Measurements from ENCODE around the gene GZMM. TPM values are rescaled to one million over a fixed set of nuclear protein-coding genes. Genes with fewer than 3 reads are reported as not detected.
A peak's percentile ranks its signal among the peaks of the same experiment; 100 is the strongest.

Gene GZMM
- total RNA-seq, 4 donors from 2014 or later, result 0.49 TPM; not detected in 3

GRCh38 chr19:558770-559439 lies 15.1 kb downstream of the GZMM start:
- peak in 1 of 2 donors; percentile 4 for DNase-seq
- Histone ChIP-seq H3K4me3 (no peak overlapping the region), H3K36me3 (no peaks in the 10 kb centered on the region), H3K9me3 (no peaks in the 10 kb centered on the region), H3K27ac (peak overlapping the region in 3 of 4 donors; percentile 39 to 60 (median 55)), H3K4me1 (peaks cover 0 to 6% of the 10 kb centered on the region in 2 donors), H3K27me3 (peaks cover 0 to 4% (median 3%) of the 10 kb centered on the region in 3 donors)
- TF ChIP-seq CTCF (IDR thresholded peaks at IDR 0.05 in 4 of 5, conservative IDR thresholded peaks at IDR 0.05 in 1 of 5) (no peak), POLR2A (IDR thresholded peaks at IDR 0.05) (no peak)
- intact Hi-C loops (cut with DNase I; ENCODE audit: low total_unique reads) (no loop called here), in situ Hi-C loops (cut with MboI; ENCODE audit: low sequenced_read_pairs in 4 of 4) (no loop called here)
- ATAC-seq, result no peak

- H3K9me3 ChIP-seq, result no peaks in the 10 kb centered on the region
- no peaks in the 10 kb centered on the region for H3K36me3 ChIP-seq
- in situ Hi-C loops (cut with MboI; ENCODE audit: low sequenced_read_pairs in 4 of 4), result no loop called here
- H3K4me3 ChIP-seq, result no peak overlapping the region
- no peak overlapping the region for H3K27ac ChIP-seq
- H3K27me3 ChIP-seq, result peaks cover 0 to 4% (median 3%) of the 10 kb centered on the region in 3 donors
- H3K4me1 ChIP-seq, result peaks cover 0 to 6% of the 10 kb centered on the region in 2 donors
- no peak for TF ChIP-seq POLR2A (IDR thresholded peaks at IDR 0.05)
- TF ChIP-seq CTCF (IDR thresholded peaks at IDR 0.05 in 4 of 5, conservative IDR thresholded peaks at IDR 0.05 in 1 of 5), result no peak
- ATAC-seq (no peak), DNase-seq (no peak)
- intact Hi-C loops (cut with DNase I; ENCODE audit: low total_unique reads), result no loop called here
Observed at GRCh38 chr19:560121-560520, 16.3 kb downstream of the GZMM start.

- no peak for ATAC-seq
- Histone ChIP-seq H3K4me1 (peaks cover 5 to 6% of the 10 kb centered on the region in 2 donors), H3K36me3 (no peaks in the 10 kb centered on the region), H3K9me3 (no peaks in the 10 kb centered on the region), H3K27ac (no peak overlapping the region), H3K27me3 (peaks cover 4 to 7% (median 5%) of the 10 kb centered on the region in 3 donors), H3K4me3 (no peak overlapping the region)
- intact Hi-C loops (cut with DNase I; ENCODE audit: low total_unique reads) (no loop called here), in situ Hi-C loops (cut with MboI; ENCODE audit: low sequenced_read_pairs in 4 of 4) (no loop called here)
- DNase-seq, result no peak
- TF ChIP-seq CTCF (IDR thresholded peaks at IDR 0.05 in 4 of 5, conservative IDR thresholded peaks at IDR 0.05 in 1 of 5) (no peak), POLR2A (IDR thresholded peaks at IDR 0.05) (no peak)
Observed at GRCh38 chr19:566403-566802, 22.6 kb downstream of the GZMM start.

- no peak overlapping the region for H3K27ac ChIP-seq
- peaks cover 10% of the 10 kb centered on the region in 2 donors for H3K4me1 ChIP-seq
- no peak for TF ChIP-seq POLR2A (IDR thresholded peaks at IDR 0.05)
- ATAC-seq, result no peak
- in situ Hi-C loops (cut with MboI; ENCODE audit: low sequenced_read_pairs in 4 of 4), result no loop called here
- no peaks in the 10 kb centered on the region for H3K9me3 ChIP-seq
- no peak for DNase-seq
- H3K4me3 ChIP-seq, result no peak overlapping the region
- H3K36me3 ChIP-seq, result no peaks in the 10 kb centered on the region
- H3K27me3 ChIP-seq, result peaks cover 4 to 8% (median 5%) of the 10 kb centered on the region in 3 donors
- intact Hi-C loops (cut with DNase I; ENCODE audit: low total_unique reads), result no loop called here
Observed at GRCh38 chr19:566844-567243, 23.0 kb downstream of the GZMM start.

- no peak for DNase-seq
- no peak overlapping the region for H3K4me3 ChIP-seq
Observed at GRCh38 chr19:567296-567900, 23.5 kb downstream of the GZMM start.

More at GRCh38 chr19:567296-567900, 23.5 kb downstream of the GZMM start:
- Histone ChIP-seq H3K27ac (no peak overlapping the region), H3K36me3 (no peaks in the 10 kb centered on the region), H3K9me3 (no peaks in the 10 kb centered on the region), H3K27me3 (peaks cover 4 to 8% (median 5%) of the 10 kb centered on the region in 3 donors), H3K4me1 (peaks cover 10 to 11% of the 10 kb centered on the region in 2 donors)
- intact Hi-C loops (cut with DNase I; ENCODE audit: low total_unique reads) (no loop called here), in situ Hi-C loops (cut with MboI; ENCODE audit: low sequenced_read_pairs in 4 of 4) (no loop called here)
- no peak for TF ChIP-seq POLR2A (IDR thresholded peaks at IDR 0.05)
- no peak for TF ChIP-seq CTCF (IDR thresholded peaks at IDR 0.05 in 4 of 5, conservative IDR thresholded peaks at IDR 0.05 in 1 of 5)
- ATAC-seq, result no peak

Measured in gastrocnemius medialis (tissue), 4 donors.